GM10847 (cell line): ENCODE measurements around the gene KCNC1.

Experiments used
- POLR2A ChIP-seq: IDR thresholded peaks from 2 replicates; pipeline ENCODE4 v1.6.1; 2011; ENCODE audit not compliant: insufficient read length; ENCODE audit errors: extremely low read depth

The KCNC1 gene

GRCh38 chr11:17734418-17734911 lies at the start of gene KCNC1:
Gene KCNC1 (plus strand): TSS chr11:17734781. CDS start chr11:17736003, 1,222 bp downstream.
- TF ChIP-seq POLR2A, result no peak

GRCh38 chr11:17686231-17686980 lies 48.2 kb upstream of the KCNC1 start:
- no peak for TF ChIP-seq POLR2A

GRCh38 chr11:17687946-17688670 lies 46.5 kb upstream of the KCNC1 start:
- no peak for TF ChIP-seq POLR2A

- no peak for TF ChIP-seq POLR2A
Observed at GRCh38 chr11:17691550-17691949, 43.0 kb upstream of the KCNC1 start.

- TF ChIP-seq POLR2A, result no peak
Observed at GRCh38 chr11:17691976-17692375, 42.6 kb upstream of the KCNC1 start.

GRCh38 chr11:17692931-17693330 lies 41.6 kb upstream of the KCNC1 start:
- no peak for TF ChIP-seq POLR2A

GRCh38 chr11:17693531-17693930 lies 41.0 kb upstream of the KCNC1 start:
- no peak for TF ChIP-seq POLR2A

- TF ChIP-seq POLR2A, result no peak
Observed at GRCh38 chr11:17694494-17695110, 40.0 kb upstream of the KCNC1 start.

GRCh38 chr11:17695454-17696441 lies 38.8 kb upstream of the KCNC1 start:
- no peak for TF ChIP-seq POLR2A

GRCh38 chr11:17696741-17697140 lies 37.8 kb upstream of the KCNC1 start:
- TF ChIP-seq POLR2A, result no peak

GRCh38 chr11:17697175-17697949 lies 37.2 kb upstream of the KCNC1 start:
- no peak for TF ChIP-seq POLR2A

- TF ChIP-seq POLR2A, result no peak
Observed at GRCh38 chr11:17699147-17700114, 35.1 kb upstream of the KCNC1 start.

GRCh38 chr11:17700991-17701390 lies 33.6 kb upstream of the KCNC1 start:
- no peak for TF ChIP-seq POLR2A
